Body of pancreas (tissue), 4 donors: ENCODE results near the gene SRP14.

Experiments
- POLR2A ChIP-seq, 3 donors: fragments of 450-650 bp; IDR thresholded peaks; one replicate each; pipeline ENCODE4 v1.6.1; 2016; ENCODE audit warnings: antibody characterized with exemption in 3 of 3, mild to moderate bottlenecking in 2 of 3
- TF ChIP-seq, protein P1 (sequence below), 7 experiments: fragments of 450-650 bp in 4 of 7; fragments of 200-600 bp in 3 of 7; sonication (generic) in 3 of 7; IDR thresholded peaks; one replicate each; pipeline ENCODE4 v1.5.1; 2016 to 2019; ENCODE audit warnings: antibody characterized with exemption in 7 of 7

DNA sequence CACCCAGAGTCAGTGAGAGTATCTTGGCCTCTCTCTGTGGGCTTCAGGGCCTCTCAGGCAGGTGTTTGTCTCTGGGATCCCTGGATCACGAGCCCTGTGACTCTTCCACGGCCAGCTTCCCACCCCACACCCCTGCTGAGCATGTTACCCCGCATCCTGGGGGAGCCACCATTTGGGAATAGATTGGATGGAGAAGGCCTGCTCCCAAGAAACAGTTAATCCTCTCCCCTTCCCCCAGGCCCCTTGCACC is 15.5 kb upstream of the SRP14 start:
- TF ChIP-seq, protein P1, sequence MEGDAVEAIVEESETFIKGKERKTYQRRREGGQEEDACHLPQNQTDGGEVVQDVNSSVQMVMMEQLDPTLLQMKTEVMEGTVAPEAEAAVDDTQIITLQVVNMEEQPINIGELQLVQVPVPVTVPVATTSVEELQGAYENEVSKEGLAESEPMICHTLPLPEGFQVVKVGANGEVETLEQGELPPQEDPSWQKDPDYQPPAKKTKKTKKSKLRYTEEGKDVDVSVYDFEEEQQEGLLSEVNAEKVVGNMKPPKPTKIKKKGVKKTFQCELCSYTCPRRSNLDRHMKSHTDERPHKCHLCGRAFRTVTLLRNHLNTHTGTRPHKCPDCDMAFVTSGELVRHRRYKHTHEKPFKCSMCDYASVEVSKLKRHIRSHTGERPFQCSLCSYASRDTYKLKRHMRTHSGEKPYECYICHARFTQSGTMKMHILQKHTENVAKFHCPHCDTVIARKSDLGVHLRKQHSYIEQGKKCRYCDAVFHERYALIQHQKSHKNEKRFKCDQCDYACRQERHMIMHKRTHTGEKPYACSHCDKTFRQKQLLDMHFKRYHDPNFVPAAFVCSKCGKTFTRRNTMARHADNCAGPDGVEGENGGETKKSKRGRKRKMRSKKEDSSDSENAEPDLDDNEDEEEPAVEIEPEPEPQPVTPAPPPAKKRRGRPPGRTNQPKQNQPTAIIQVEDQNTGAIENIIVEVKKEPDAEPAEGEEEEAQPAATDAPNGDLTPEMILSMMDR (IDR thresholded peaks at IDR 0.05): no peak
- no peak for TF ChIP-seq POLR2A (IDR thresholded peaks at IDR 0.05)
